Sciatic nerve (tissue), 2 donors: ENCODE results near the gene POLR1F. TPM values are rescaled to one million over a fixed set of nuclear protein-coding genes. Genes with fewer than 3 reads are reported as not detected.

ENCODE experiments used
- ATAC-seq: fragments of 200-7000 bp; cut with Tn5 transposase; one replicate; pipeline ENCODE4 v1.9.1; 2020; ENCODE audit warnings: mild to moderate bottlenecking, moderate library complexity
- DNase-seq: peaks from one replicate; pipeline ENCODE4 v3.0.0-alpha.2; 2020; ENCODE audit warnings: low spot score
- intact Hi-C: fragments of 100-400 bp; cut with DNase I; formaldehyde crosslinking; loops from one replicate; pipeline ENCODE4 v1.14.2; 2022
- total RNA-seq: library from RNA; stranded (reverse); fragmentation: NEBNext Ultra II Directional; extraction: Animal tissue kit (Norgen Biotek cat#: 25700); gene quantifications from one replicate; pipeline ENCODE4 v1.2.1, GENCODE V29; 2021
- donor health status: DM: no; HTN: no; CAD: no.
- donor health status: DM: no; HTN: no; CAD: no.

The POLR1F gene
- 11.7 TPM for total RNA-seq

- DNase-seq: peak; percentile 95
- ATAC-seq: peak; percentile 100
- intact Hi-C loops: loop anchor here (10.0 kb wide), 1 partner anchor 766 kb away; no protein-coding TSS in a partner anchor
Measured at GRCh38 chr7:19708397-19709248, at the start of gene POLR1F. TSS of gene POLR1F (minus strand) at chr7:19709037. CDS start at chr7:19709016, 21 bp downstream.

- intact Hi-C loops: no loop called here
- ATAC-seq: no peak
- no peak for DNase-seq
Measured at GRCh38 chr7:19754521-19755116, 45.8 kb upstream of the POLR1F start.

DNA sequence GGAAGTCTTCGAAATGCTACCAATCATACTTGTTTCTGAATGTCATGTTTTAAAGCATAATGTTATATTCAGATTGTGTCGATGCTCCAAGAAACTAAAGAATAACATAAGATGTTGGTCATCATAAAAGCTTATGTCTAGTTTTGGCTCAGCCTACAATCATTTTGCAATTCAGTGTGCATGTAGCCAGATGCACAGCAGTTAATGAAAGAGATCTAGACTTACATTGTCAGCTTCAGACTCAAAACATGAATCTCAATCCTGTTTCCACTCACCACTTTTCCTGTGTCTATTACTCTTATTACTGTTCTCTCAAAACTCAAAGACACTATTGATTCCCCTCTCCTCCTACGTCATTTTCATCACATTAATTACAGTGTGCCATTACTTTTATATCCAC lies 43.2 kb upstream of the POLR1F start:
- intact Hi-C loops: no loop called here
- DNase-seq: no peak
- no peak for ATAC-seq

- DNase-seq (no peak), ATAC-seq (no peak)
- intact Hi-C loops: no loop called here
Measured at GRCh38 chr7:19749658-19750057, 40.8 kb upstream of the POLR1F start.

DNA sequence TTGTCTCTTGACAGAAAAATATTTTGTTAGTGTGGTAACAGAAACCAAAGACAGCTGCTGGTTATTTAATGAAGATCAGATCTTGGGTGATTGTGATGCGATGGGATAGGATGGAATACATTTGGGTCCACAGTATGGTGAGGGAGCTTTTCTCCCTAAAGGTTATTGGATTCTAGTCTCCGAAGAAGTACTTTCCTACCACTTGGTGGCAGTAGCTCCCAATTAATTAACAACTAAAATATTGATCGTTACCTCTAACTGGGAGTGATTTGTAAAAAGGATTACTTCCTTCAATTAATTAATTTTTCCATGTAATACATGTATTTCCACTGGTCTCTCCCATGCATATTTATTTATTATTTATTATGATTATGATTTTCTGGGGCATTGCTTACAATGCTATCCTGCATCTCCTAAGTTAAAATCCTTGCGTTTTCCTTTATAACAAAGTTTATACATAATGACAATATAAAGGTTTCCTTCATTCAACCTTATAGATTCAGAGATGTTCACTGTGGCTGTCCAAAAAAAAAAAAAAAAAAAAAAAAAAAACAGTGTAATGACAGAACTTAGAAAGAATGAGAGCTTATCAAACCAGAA lies 39.0 kb upstream of the POLR1F start:
- ATAC-seq (no peak), DNase-seq (no peak)
- intact Hi-C loops: no loop called here

- no peak for DNase-seq
- intact Hi-C loops: no loop called here
- ATAC-seq: no peak
Measured at GRCh38 chr7:19744075-19744474, 35.2 kb upstream of the POLR1F start.

- DNase-seq (no peak), ATAC-seq (no peak)
- intact Hi-C loops: no loop called here
Measured at GRCh38 chr7:19728716-19729115, 19.9 kb upstream of the POLR1F start.

DNA sequence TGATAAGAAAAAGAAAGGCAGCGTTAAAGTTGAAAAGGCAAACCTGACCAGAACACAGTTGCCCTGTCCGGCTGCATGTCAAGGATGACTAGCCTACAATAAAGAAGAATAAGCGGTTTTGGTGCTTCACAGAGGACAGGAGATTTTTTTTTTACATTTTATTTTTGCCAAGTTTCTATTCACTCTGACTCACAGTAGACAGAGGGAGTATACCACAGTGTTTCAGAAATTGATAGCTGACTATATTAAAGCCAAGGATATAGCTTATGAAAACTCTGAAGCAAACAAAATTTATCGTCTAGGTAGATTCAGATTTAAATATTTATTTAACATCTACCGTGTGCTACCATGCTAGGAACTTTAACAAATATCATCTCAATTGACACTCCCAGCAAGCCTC lies 16.9 kb upstream of the POLR1F start:
- intact Hi-C loops: no loop called here
- ATAC-seq (no peak), DNase-seq (no peak)

DNA sequence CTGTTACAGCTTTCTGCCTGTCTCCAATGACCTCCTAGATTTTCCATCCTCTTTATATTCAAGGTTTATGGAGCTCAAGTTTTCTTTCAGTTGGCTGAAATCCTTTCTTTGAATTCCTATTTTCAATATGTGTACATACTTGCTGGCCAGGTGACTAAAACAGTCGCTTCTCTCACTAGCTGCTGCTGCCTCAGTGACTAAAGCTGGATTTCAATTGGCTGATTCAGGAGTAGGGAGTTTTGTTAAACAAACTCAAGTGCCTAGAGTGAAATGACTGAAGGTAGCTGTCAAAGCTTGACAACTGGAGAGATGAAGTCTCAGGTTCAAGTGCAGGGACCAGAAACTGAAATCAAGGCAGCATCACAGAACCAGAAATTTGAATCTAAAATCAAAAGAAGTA lies 6.7 kb upstream of the POLR1F start:
- intact Hi-C loops: no loop called here
- DNase-seq (no peak), ATAC-seq (no peak)

- ATAC-seq (no peak), DNase-seq (no peak)
- intact Hi-C loops: loop anchor here (5.0 kb wide), 1 partner anchor 884 kb away; no protein-coding TSS in a partner anchor
Measured at GRCh38 chr7:19713676-19714075, 4.8 kb upstream of the POLR1F start.

- ATAC-seq: no peak
Measured at GRCh38 chr7:19709249-19709578, 377 bp upstream of the POLR1F start.

DNA sequence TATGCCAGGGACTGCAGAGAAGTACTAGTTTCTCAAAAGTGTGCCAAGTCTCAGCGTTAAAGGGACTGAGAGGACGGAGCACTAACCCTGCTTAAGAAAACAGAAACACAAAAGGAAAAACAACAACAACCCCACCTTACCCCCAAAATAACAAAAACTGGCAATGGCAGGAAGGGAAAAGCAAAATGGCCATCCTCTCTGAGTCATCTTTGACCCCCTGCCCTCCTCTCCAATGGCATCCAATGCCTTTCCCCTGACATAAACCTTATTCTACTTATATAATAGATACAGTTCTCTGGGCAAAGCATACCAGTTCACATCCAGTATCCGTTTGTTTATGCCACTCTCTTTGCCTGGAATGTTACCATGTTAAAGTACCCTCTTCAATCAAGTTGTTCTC lies 1.6 kb downstream of the POLR1F start:
- ATAC-seq: no peak
- no peak for DNase-seq
- intact Hi-C loops: loop anchor here (10.0 kb wide), 1 partner anchor 768 kb away; no protein-coding TSS in a partner anchor

More at GRCh38 chr7:19709249-19709578, 377 bp upstream of the POLR1F start:
- no peak for DNase-seq
- intact Hi-C loops: loop anchor here (10.0 kb wide), 1 partner anchor 766 kb away; no protein-coding TSS in a partner anchor

DNA sequence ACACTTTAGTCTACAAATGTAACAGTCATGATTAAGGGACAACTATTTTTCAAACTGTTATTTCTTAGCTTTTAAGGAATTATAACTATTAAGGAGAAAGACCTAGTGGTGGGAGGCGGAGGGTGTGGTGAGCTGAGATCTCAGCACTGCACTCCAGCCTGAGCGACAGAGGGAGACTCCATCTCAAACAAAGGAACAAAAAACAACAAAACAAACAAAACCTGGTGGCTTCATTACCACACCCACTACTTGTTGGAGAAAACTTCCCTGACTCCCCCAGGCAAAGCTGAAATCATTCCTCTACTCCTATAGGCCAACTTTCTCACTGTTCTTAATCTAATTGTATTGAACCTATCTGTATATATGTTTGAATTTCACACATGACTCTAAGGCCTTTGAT lies 3.2 kb downstream of the POLR1F start:
- intact Hi-C loops: loop anchor here (10.0 kb wide), 1 partner anchor 769 kb away; no protein-coding TSS in a partner anchor
- DNase-seq (no peak), ATAC-seq (no peak)

DNA sequence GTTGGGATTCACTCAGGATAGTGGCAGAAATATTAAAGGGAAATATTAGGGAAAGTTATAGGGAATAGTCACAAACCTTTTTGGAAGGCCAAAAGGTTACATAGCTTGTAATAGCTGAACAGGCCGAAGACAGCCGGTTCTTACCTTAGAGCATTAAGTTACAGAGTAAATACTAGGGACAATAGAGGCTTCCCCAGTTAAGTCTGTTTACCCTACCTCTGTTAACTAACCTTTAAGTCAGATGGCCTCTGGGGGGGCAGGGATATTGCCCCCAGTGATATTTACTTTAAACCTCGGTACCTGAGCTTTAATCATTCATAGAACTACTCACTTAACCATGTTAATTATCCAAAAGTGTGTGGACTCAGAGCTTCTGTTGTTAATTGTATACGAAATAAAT lies 7.4 kb downstream of the POLR1F start:
- DNase-seq: no peak
- no peak for ATAC-seq
- intact Hi-C loops: loop anchor here (10.0 kb wide), 1 partner anchor 773 kb away; no protein-coding TSS in a partner anchor

DNA sequence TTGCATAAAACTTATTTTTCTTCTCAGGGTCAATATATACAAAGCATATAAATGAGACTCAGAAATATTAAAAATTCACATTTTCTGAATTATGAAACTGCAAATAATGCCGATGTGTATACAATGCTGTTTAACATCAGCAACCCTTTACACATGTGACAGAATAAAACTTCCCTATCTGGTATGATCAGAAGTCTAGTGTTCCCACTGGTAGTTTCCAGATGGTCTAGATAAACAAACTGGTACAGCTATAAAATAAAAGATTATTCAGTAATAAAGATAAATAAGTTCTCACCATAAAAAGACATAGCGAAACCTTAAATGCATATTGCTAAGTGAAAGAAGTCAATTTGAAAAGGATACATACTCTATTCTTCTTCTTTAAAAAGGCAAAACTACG lies 7.9 kb downstream of the POLR1F start:
- ATAC-seq (no peak), DNase-seq (no peak)
- intact Hi-C loops: loop anchor here (10.0 kb wide), 1 partner anchor 774 kb away; no protein-coding TSS in a partner anchor

DNA sequence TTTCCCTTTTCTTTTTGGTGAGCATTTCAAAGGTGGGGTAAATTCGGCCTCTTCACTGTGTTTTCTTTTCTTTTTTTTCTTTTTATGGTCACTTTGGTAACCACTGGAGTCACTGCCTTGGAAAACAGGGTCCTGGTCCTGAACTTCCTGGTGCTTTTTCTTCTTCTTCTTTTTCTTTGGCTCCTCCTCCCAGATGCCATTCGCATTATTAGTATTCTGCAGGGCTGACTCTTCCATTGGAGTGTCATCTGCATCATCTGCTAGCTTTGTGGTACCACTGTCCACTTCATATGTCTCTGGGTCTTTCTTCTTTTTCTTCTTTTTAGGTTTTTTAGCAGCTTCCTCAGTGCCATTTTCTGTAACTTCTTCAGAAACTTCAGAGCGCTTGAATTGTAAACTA lies 10.5 kb downstream of the POLR1F start:
- DNase-seq: no peak
- intact Hi-C loops: loop anchor here (10.0 kb wide), 1 partner anchor 1114 kb away; no protein-coding TSS in a partner anchor
- ATAC-seq: no peak

- DNase-seq (no peak), ATAC-seq (no peak)
- intact Hi-C loops: loop anchor here (10.0 kb wide), 1 partner anchor 1112 kb away; no protein-coding TSS in a partner anchor
Measured at GRCh38 chr7:19696926-19697325, 11.9 kb downstream of the POLR1F start.

DNA sequence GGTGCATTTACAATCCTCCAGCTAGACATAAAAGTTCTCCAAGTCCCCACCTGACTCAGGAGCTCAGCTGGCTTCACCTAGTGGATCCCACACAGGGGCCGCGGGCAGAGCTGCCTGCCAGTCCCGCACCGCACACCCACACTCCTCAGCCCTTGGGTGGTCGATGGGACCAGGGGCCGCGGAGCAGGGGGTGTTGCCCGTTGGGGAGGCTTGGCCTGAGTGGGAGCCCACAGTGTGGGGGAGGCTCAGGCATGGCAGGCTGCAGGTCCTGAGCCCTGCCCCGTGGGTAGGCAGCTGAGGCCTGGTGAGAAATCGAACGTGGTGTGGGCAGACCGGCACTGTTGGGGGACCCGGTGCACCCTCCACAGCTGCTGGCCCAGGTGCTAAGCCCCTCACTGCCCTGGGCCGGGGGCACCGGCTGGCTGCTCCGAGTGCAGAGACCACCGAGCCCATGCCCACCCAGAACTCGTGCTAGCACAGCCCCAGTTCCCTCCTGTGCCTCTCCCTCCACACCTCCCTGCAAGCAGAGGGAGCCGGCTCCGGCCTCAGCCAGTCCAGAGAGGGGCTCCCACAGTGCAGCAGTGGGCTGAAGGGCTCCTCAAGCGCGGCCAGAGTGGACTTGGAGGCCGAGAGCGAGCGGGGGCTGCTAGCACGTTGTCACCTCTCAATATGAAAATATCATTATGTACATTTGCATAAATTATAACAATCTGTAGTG lies 16.6 kb downstream of the POLR1F start:
- ATAC-seq: no peak
- intact Hi-C loops: loop anchor here (10.0 kb wide), 1 partner anchor 1107 kb away; no protein-coding TSS in a partner anchor
- DNase-seq: no peak

GRCh38 chr7:19690736-19691135 lies 18.1 kb downstream of the POLR1F start:
- intact Hi-C loops: loop anchor here (10.0 kb wide), 1 partner anchor 1106 kb away; no protein-coding TSS in a partner anchor
- DNase-seq: no peak
- no peak for ATAC-seq
